ENCODE results near the gene CLNK. TPM values are rescaled to one million over a fixed set of nuclear protein-coding genes. Genes with fewer than 3 reads are reported as not detected.

The CLNK gene
- polyA plus RNA-seq, 1 of the 3 experiments (the other 2 are of a cell fraction) = not detected

DNA sequence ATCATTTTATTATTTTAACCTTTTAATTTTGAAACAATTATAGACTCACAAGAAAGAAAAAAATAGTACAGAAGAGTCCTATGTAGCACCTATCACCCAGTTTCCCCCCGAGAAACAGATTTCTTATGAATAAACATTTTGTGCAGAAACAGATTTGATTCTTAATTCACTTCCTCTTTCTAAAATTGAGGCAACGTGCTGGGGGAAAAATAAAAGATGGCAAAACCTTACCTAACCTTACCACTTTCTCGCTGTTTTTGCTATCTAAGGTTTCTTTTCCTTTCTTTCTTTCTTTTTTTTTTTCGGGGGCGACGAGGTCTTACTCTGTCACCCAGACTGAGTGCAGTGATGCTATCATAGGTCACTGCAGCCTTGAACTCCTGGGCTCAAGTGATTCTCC is 4.3 kb upstream of the CLNK start:
- no peaks in the 10 kb centered on the region for H3K9me2 ChIP-seq
- H3K4me1 ChIP-seq (ENCODE audit: control insufficient read depth in 1 of 2, insufficient read depth in 2 of 2, low read depth in 1 of 2, low read length in 1 of 2) = no peaks in the 10 kb centered on the region
- H3K4me3 ChIP-seq (ENCODE audit: low read depth in 2 of 2, low read length in 1 of 2) = no peak overlapping the region
- TF ChIP-seq RAD21 (IDR thresholded peaks at IDR 0.05; ENCODE audit: low read length) (no peak), FOSL2 (IDR thresholded peaks at IDR 0.05; ENCODE audit: borderline replicate concordance, low read depth) (no peak), EP300 (IDR thresholded peaks at IDR 0.05; ENCODE audit: borderline replicate concordance in 1 of 2, low read depth in 1 of 2, low read length in 1 of 2) (no peak), YY1 (IDR thresholded peaks at IDR 0.05; ENCODE audit: low read depth) (no peak), GATA2 (CRISPR knock-in tag; IDR thresholded peaks at IDR 0.05) (no peak), FOXJ3 (CRISPR knock-in tag; IDR thresholded peaks at IDR 0.05) (no peak), TAF1 (IDR thresholded peaks at IDR 0.05; ENCODE audit: borderline replicate concordance, low read depth, low read length) (no peak), RFX5 (IDR thresholded peaks at IDR 0.05; ENCODE audit: low read length) (no peak), RXRA (IDR thresholded peaks at IDR 0.05; ENCODE audit: borderline replicate concordance, low read depth) (no peak), SIN3A (IDR thresholded peaks at IDR 0.05; ENCODE audit: borderline replicate concordance, low read depth, low read length) (no peak), POLR2AphosphoS5 (IDR thresholded peaks at IDR 0.05; ENCODE audit: low read depth, low read length) (no peak), MEF2A (IDR thresholded peaks at IDR 0.05; ENCODE audit: borderline replicate concordance, low read depth) (no peak), SMC3 (IDR thresholded peaks at IDR 0.05; ENCODE audit: low read depth, low read length) (no peak), TCF12 (IDR thresholded peaks at IDR 0.05) (no peak), JUND (IDR thresholded peaks at IDR 0.05) (no peak), CHD2 (IDR thresholded peaks at IDR 0.05; ENCODE audit: low read length, partially characterized antibody) (no peak)
- TF ChIP-seq, protein P1, sequence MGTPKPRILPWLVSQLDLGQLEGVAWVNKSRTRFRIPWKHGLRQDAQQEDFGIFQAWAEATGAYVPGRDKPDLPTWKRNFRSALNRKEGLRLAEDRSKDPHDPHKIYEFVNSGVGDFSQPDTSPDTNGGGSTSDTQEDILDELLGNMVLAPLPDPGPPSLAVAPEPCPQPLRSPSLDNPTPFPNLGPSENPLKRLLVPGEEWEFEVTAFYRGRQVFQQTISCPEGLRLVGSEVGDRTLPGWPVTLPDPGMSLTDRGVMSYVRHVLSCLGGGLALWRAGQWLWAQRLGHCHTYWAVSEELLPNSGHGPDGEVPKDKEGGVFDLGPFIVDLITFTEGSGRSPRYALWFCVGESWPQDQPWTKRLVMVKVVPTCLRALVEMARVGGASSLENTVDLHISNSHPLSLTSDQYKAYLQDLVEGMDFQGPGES (IDR thresholded peaks at IDR 0.05; ENCODE audit: low read depth, low read length) = no peak
- TF ChIP-seq, protein P2, sequence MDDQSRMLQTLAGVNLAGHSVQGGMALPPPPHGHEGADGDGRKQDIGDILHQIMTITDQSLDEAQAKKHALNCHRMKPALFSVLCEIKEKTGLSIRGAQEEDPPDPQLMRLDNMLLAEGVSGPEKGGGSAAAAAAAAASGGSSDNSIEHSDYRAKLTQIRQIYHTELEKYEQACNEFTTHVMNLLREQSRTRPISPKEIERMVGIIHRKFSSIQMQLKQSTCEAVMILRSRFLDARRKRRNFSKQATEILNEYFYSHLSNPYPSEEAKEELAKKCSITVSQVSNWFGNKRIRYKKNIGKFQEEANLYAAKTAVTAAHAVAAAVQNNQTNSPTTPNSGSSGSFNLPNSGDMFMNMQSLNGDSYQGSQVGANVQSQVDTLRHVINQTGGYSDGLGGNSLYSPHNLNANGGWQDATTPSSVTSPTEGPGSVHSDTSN (IDR thresholded peaks at IDR 0.05) = no peak
- TF ChIP-seq, protein P3, sequence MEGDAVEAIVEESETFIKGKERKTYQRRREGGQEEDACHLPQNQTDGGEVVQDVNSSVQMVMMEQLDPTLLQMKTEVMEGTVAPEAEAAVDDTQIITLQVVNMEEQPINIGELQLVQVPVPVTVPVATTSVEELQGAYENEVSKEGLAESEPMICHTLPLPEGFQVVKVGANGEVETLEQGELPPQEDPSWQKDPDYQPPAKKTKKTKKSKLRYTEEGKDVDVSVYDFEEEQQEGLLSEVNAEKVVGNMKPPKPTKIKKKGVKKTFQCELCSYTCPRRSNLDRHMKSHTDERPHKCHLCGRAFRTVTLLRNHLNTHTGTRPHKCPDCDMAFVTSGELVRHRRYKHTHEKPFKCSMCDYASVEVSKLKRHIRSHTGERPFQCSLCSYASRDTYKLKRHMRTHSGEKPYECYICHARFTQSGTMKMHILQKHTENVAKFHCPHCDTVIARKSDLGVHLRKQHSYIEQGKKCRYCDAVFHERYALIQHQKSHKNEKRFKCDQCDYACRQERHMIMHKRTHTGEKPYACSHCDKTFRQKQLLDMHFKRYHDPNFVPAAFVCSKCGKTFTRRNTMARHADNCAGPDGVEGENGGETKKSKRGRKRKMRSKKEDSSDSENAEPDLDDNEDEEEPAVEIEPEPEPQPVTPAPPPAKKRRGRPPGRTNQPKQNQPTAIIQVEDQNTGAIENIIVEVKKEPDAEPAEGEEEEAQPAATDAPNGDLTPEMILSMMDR (IDR thresholded peaks at IDR 0.05) = no peak
- TF ChIP-seq, protein P4, sequence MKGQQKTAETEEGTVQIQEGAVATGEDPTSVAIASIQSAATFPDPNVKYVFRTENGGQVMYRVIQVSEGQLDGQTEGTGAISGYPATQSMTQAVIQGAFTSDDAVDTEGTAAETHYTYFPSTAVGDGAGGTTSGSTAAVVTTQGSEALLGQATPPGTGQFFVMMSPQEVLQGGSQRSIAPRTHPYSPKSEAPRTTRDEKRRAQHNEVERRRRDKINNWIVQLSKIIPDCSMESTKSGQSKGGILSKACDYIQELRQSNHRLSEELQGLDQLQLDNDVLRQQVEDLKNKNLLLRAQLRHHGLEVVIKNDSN (IDR thresholded peaks at IDR 0.05; ENCODE audit: borderline replicate concordance, low read depth) = no peak
- H3K9me3 ChIP-seq = no peaks in the 10 kb centered on the region
- no peak overlapping the region for H3K4me2 ChIP-seq
- POLR2A ChIA-PET = no interaction called here
- H3K27me3 ChIP-seq (ENCODE audit: insufficient read depth) = no peaks in the 10 kb centered on the region
- no peak overlapping the region for H3K9ac ChIP-seq
- H3K79me2 ChIP-seq (ENCODE audit: insufficient read depth) = no peaks in the 10 kb centered on the region
- CTCF ChIA-PET = no interaction called here
- DNase-seq = no peak
- WGBS (ENCODE audit: low lambda C conversion rate) = 2% methylated on average over 6 of the region's 6 CpGs
- no peaks in the 10 kb centered on the region for H3K36me3 ChIP-seq (replicated peaks in 1 of 2; ENCODE audit: control insufficient read depth in 1 of 2, insufficient read depth in 2 of 2, low read length in 1 of 2)
- no peaks in the 10 kb centered on the region for H3F3A ChIP-seq (replicated peaks; ENCODE audit: insufficient read depth)
- H4K20me1 ChIP-seq (ENCODE audit: insufficient read depth) = no peaks in the 10 kb centered on the region
- H3K27ac ChIP-seq (ENCODE audit: low read depth in 2 of 2, low read length in 1 of 2) = no peak overlapping the region
- no peak overlapping the region for H2AFZ ChIP-seq (ENCODE audit: low read depth)
